ENCODE measurements around the gene DUS4L.

DUS4L gene

GRCh38 chr7:107580716-107581383 is 17.1 kb downstream of the DUS4L start:
- no peaks in the 10 kb centered on the region for H3K4me1 ChIP-seq (ENCODE audit: insufficient read depth, low read length)
- 56% methylated on average over 2 of the region's 10 CpGs for WGBS
- H3K9ac ChIP-seq (ENCODE audit: low read depth, low read length): peak overlapping the region; percentile 86
- H3K27ac ChIP-seq (ENCODE audit: low read depth, low read length): peak overlapping the region; percentile 79; the same call in 1 of the 2 replicates
- peaks cover 24% of the 10 kb centered on the region for H3K36me3 ChIP-seq (ENCODE audit: insufficient read depth, low read length)
- H3K9me3 ChIP-seq (ENCODE audit: insufficient read depth, low read depth, low read length): no peaks in the 10 kb centered on the region
- H3K4me3 ChIP-seq (ENCODE audit: low read length): peak overlapping the region; percentile 84
- no peaks in the 10 kb centered on the region for H3K27me3 ChIP-seq (ENCODE audit: insufficient read depth, low read length)

DNA sequence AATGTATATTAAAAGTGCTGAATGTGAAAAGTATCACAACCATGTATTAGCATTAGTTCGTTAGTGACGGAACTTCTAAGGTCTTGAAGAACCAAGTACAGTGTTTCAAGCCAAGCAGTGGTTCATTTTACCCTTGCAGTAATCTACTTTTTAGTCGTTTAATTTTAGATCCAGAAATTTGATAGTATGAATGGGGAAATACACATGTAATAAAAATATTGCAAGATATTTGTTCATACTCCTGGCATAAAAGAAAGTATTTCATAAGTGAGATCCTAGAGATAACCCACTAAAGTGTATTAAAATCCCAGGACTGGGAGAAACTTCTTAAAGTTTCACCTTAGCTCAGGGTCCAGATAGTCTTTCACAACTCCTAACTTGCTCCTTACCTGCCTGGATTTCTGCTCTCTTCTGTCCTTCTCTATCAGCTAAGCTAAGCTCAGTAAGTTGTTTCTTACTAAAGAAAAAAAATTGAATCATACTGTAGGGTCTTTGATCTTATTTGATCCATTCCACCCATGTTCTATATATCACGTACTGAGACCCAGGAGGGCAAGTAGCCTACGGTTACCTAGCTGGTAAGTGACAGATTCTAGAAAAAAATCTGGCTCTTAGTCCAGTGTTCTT is 17.7 kb downstream of the DUS4L start:
- Histone ChIP-seq H3K4me1 (ENCODE audit: insufficient read depth, low read length) (no peaks in the 10 kb centered on the region), H3K4me3 (ENCODE audit: low read length) (peak overlapping the region; percentile 84; the same call in 1 of the 2 replicates), H3K9ac (ENCODE audit: low read depth, low read length) (no peak overlapping the region), H3K27me3 (ENCODE audit: insufficient read depth, low read length) (no peaks in the 10 kb centered on the region), H3K36me3 (ENCODE audit: insufficient read depth, low read length) (peaks cover 17% of the 10 kb centered on the region), H3K27ac (ENCODE audit: low read depth, low read length) (no peak overlapping the region), H3K9me3 (ENCODE audit: insufficient read depth, low read depth, low read length) (no peaks in the 10 kb centered on the region)
- WGBS: 92% methylated on average over 5 of the region's 5 CpGs

DNA sequence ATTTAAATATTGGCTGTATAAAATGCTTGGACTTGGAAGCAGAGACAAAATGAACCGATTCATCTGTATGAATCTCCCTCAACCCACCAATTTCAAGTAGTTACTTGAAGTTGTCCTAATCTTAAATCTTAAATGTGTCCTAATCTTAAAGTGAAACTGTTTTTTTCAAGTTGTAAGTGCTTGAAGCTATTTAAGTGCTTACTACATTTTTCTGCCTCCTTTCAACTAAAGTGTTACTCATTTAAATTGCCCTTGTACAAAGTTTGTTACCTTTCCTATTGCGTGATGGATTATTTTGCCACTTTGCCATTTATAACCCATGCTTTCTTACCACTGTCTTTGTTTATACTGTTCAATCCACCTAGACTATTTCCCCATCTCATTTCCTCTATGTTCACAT is 19.1 kb downstream of the DUS4L start:
- Histone ChIP-seq H3K9me3 (ENCODE audit: insufficient read depth, low read depth, low read length) (no peaks in the 10 kb centered on the region), H3K27ac (ENCODE audit: low read depth, low read length) (no peak overlapping the region), H3K9ac (ENCODE audit: low read depth, low read length) (no peak overlapping the region), H3K27me3 (ENCODE audit: insufficient read depth, low read length) (no peaks in the 10 kb centered on the region), H3K4me3 (ENCODE audit: low read length) (no peak overlapping the region), H3K4me1 (ENCODE audit: insufficient read depth, low read length) (no peaks in the 10 kb centered on the region), H3K36me3 (ENCODE audit: insufficient read depth, low read length) (peaks cover 11% of the 10 kb centered on the region; the same call in 1 of the 2 replicates)
- 100% methylated on average over 1 of the region's 2 CpGs for WGBS

DNA sequence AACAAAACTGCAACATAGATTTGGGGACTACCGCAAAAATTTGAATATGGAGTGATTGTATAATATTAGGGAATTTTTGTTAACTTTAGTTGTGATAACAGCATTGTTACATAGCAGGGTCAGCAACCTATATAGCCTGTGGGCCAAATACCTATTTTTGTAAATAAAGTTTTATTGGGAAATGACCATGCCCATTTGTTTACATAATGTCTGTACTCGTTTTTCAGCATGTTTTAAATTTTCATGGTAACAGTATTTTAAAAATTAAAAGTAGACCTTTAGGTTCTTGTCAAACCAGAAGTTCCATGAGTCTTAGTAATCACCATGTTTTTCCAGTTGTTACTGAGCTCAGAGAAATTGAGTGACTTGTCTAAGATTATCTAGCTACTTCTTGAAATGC is 20.9 kb downstream of the DUS4L start:
- H3K27ac ChIP-seq (ENCODE audit: low read depth, low read length): no peak overlapping the region
- H3K4me3 ChIP-seq (ENCODE audit: low read length): no peak overlapping the region
- H3K27me3 ChIP-seq (ENCODE audit: insufficient read depth, low read length): no peaks in the 10 kb centered on the region
- no peaks in the 10 kb centered on the region for H3K4me1 ChIP-seq (ENCODE audit: insufficient read depth, low read length)
- H3K9ac ChIP-seq (ENCODE audit: low read depth, low read length): no peak overlapping the region
- peaks cover 14% of the 10 kb centered on the region; the same call in 1 of the 2 replicates for H3K36me3 ChIP-seq (ENCODE audit: insufficient read depth, low read length)
- 86% methylated on average over 2 of the region's 2 CpGs for whole genome bisulfite sequencing
- no peaks in the 10 kb centered on the region for H3K9me3 ChIP-seq (ENCODE audit: insufficient read depth, low read depth, low read length)

GRCh38 chr7:107588529-107589130 is 24.9 kb downstream of the DUS4L start:
- H3K4me1 ChIP-seq (ENCODE audit: insufficient read depth, low read length): no peaks in the 10 kb centered on the region
- WGBS: over 99% methylated on average over 5 of the region's 5 CpGs
- no peak overlapping the region for H3K27ac ChIP-seq (ENCODE audit: low read depth, low read length)
- no peaks in the 10 kb centered on the region for H3K9me3 ChIP-seq (ENCODE audit: insufficient read depth, low read depth, low read length)
- no peaks in the 10 kb centered on the region for H3K27me3 ChIP-seq (ENCODE audit: insufficient read depth, low read length)
- no peak overlapping the region for H3K4me3 ChIP-seq (ENCODE audit: low read length)
- peaks cover 14% of the 10 kb centered on the region; the same call in 1 of the 2 replicates for H3K36me3 ChIP-seq (ENCODE audit: insufficient read depth, low read length)
- no peak overlapping the region for H3K9ac ChIP-seq (ENCODE audit: low read depth, low read length)

DNA sequence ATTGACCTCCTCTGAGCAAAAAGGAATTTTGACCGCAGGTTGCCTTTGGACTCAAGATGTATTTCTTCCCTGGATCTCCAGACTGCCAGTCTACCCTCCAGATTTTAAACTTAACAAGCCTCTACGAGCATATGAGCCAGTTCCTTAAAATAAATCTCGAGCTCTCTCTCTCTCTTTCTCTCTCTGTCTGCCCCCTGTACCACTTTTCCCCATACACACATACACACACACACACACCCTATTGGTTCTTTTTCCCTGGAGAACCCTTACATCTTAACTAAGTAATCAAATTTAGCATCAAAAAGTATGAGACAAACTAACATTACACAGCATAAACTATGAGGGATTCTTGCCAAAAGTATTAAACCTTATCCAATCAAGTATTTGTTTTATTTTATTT is 27.6 kb downstream of the DUS4L start:
- Histone ChIP-seq H3K36me3 (ENCODE audit: insufficient read depth, low read length) (peaks cover 13% of the 10 kb centered on the region), H3K27ac (ENCODE audit: low read depth, low read length) (no peak overlapping the region), H3K4me1 (ENCODE audit: insufficient read depth, low read length) (no peaks in the 10 kb centered on the region), H3K27me3 (ENCODE audit: insufficient read depth, low read length) (no peaks in the 10 kb centered on the region), H3K9ac (ENCODE audit: low read depth, low read length) (no peak overlapping the region), H3K9me3 (ENCODE audit: insufficient read depth, low read depth, low read length) (no peaks in the 10 kb centered on the region), H3K4me3 (ENCODE audit: low read length) (no peak overlapping the region)
- WGBS: 93% methylated on average over 3 of the region's 3 CpGs

GRCh38 chr7:107592361-107593024 is 28.7 kb downstream of the DUS4L start:
- H3K9me3 ChIP-seq (ENCODE audit: insufficient read depth, low read depth, low read length): no peaks in the 10 kb centered on the region
- no peak overlapping the region for H3K27ac ChIP-seq (ENCODE audit: low read depth, low read length)
- 98% methylated on average over 5 of the region's 5 CpGs for WGBS
- H3K4me3 ChIP-seq (ENCODE audit: low read length): no peak overlapping the region
- H3K4me1 ChIP-seq (ENCODE audit: insufficient read depth, low read length): no peaks in the 10 kb centered on the region
- H3K36me3 ChIP-seq (ENCODE audit: insufficient read depth, low read length): peaks cover 8% of the 10 kb centered on the region
- H3K9ac ChIP-seq (ENCODE audit: low read depth, low read length): no peak overlapping the region
- no peaks in the 10 kb centered on the region for H3K27me3 ChIP-seq (ENCODE audit: insufficient read depth, low read length)

DNA sequence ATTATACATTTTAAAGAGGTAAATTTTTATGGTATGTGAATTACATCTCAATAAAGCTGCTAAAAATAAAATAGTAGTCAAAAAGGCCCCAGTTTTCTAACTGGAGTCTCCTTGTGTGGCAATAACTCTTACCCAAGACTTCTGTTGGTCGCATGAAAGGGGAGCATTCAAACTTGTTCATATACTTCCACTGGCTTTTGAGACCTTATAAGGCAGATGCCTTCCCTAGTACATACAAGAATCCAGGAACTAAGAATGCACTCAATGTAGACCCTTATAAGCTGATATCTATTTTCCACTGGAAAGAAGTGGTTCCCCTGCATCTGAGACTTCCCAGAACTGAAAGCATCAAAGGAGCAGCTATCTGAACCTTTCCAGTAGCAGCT is 29.2 kb downstream of the DUS4L start:
- Histone ChIP-seq H3K27ac (ENCODE audit: low read depth, low read length) (no peak overlapping the region), H3K36me3 (ENCODE audit: insufficient read depth, low read length) (peaks cover 8% of the 10 kb centered on the region), H3K9ac (ENCODE audit: low read depth, low read length) (no peak overlapping the region), H3K4me3 (ENCODE audit: low read length) (no peak overlapping the region), H3K4me1 (ENCODE audit: insufficient read depth, low read length) (no peaks in the 10 kb centered on the region), H3K9me3 (ENCODE audit: insufficient read depth, low read depth, low read length) (no peaks in the 10 kb centered on the region), H3K27me3 (ENCODE audit: insufficient read depth, low read length) (no peaks in the 10 kb centered on the region)
- whole genome bisulfite sequencing: 98% methylated on average over 1 of the region's 1 CpG

GRCh38 chr7:107594961-107595737 is 31.4 kb downstream of the DUS4L start:
- no peak overlapping the region for H3K27ac ChIP-seq (ENCODE audit: low read depth, low read length)

DNA sequence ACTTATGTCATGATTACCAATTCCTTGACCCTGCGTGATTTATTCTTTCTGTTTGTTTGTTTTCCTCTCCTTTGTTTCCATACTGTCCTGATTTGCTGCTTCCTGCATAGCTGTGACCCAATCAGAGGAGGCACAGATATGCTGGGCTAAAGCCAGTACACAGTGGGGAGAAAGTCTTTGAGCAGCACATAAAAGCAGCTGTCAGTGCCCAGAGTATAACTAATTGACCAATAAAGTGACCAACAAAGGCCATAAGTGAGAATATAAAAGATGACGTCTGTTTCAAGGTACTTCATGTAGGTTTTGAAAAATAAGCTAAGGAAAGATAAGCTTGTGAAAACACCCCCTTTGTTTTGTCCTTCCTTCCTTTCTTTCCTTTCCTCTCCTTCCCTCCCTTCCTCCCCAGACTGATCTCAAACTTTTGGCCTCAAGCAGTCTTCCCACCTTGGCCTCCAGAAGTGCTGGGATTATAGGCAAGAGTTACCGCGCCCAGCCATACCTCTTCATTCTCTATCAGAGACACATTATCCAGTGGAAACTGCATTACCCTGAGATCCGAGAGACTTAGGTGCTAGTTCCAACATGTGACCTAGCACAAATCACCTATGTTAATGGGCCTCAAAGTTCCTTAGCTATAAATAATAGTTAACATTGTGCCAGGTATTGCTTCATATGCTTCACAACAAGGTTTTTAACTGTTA is 33.3 kb downstream of the DUS4L start:
- Histone ChIP-seq H3K36me3 (ENCODE audit: insufficient read depth, low read length) (peaks cover 25% of the 10 kb centered on the region), H3K9me3 (ENCODE audit: insufficient read depth, low read depth, low read length) (no peaks in the 10 kb centered on the region), H3K4me1 (ENCODE audit: insufficient read depth, low read length) (no peaks in the 10 kb centered on the region), H3K9ac (ENCODE audit: low read depth, low read length) (no peak overlapping the region), H3K27me3 (ENCODE audit: insufficient read depth, low read length) (no peaks in the 10 kb centered on the region), H3K27ac (ENCODE audit: low read depth, low read length) (no peak overlapping the region), H3K4me3 (ENCODE audit: low read length) (no peak overlapping the region)
- 89% methylated on average over 5 of the region's 5 CpGs for WGBS

More at GRCh38 chr7:107594961-107595737, 31.4 kb downstream of the DUS4L start:
- Histone ChIP-seq H3K9ac (ENCODE audit: low read depth, low read length) (no peak overlapping the region), H3K4me3 (ENCODE audit: low read length) (no peak overlapping the region), H3K36me3 (ENCODE audit: insufficient read depth, low read length) (peaks cover 7% of the 10 kb centered on the region), H3K9me3 (ENCODE audit: insufficient read depth, low read depth, low read length) (no peaks in the 10 kb centered on the region), H3K27me3 (ENCODE audit: insufficient read depth, low read length) (no peaks in the 10 kb centered on the region), H3K4me1 (ENCODE audit: insufficient read depth, low read length) (no peaks in the 10 kb centered on the region)
- WGBS: 92% methylated on average over 3 of the region's 4 CpGs
